HG03457 (cell line): ENCODE results near the gene SIK2.
"Not testable (repeated sequence)": the region's sequence is repeated elsewhere in the genome, so short reads cannot be mapped to it uniquely, and the experiment has no call there.

Experiments
- ATAC-seq: cut with Tn5 transposase; IDR thresholded peaks from one replicate; pipeline ENCODE4 v1.9.1; 2021; ENCODE audit warnings: moderate number of reproducible peaks; ENCODE audit not compliant: unreplicated experiment

SIK2 gene

GRCh38 chr11:111694851-111695250, 92.6 kb downstream of the SIK2 start:
- no peak for ATAC-seq

- no peak for ATAC-seq
Observed at GRCh38 chr11:111696556-111696955, 94.3 kb downstream of the SIK2 start.

GRCh38 chr11:111697933-111698371, 95.7 kb downstream of the SIK2 start:
- ATAC-seq: no peak

GRCh38 chr11:111698852-111699559, 96.8 kb downstream of the SIK2 start:
- no peak for ATAC-seq

- no peak for ATAC-seq
Observed at GRCh38 chr11:111699579-111700156, 97.4 kb downstream of the SIK2 start.

- ATAC-seq: no peak
Observed at GRCh38 chr11:111700162-111700561, 97.9 kb downstream of the SIK2 start.

- ATAC-seq: no peak
Observed at GRCh38 chr11:111702623-111703022, 100.4 kb downstream of the SIK2 start.

GRCh38 chr11:111703576-111703975, 101.3 kb downstream of the SIK2 start:
- no peak for ATAC-seq

- no peak for ATAC-seq
Observed at GRCh38 chr11:111707039-111707690, 104.9 kb downstream of the SIK2 start.

- ATAC-seq: no peak
Observed at GRCh38 chr11:111707691-111708067, 105.4 kb downstream of the SIK2 start.

- no peak for ATAC-seq
Observed at GRCh38 chr11:111714522-111714921, 112.3 kb downstream of the SIK2 start.

GRCh38 chr11:111715142-111715816, 113.0 kb downstream of the SIK2 start:
- no peak for ATAC-seq

GRCh38 chr11:111717660-111718059, 115.4 kb downstream of the SIK2 start:
- ATAC-seq: not testable (repeated sequence)

- no peak for ATAC-seq
Observed at GRCh38 chr11:111718436-111718835, 116.2 kb downstream of the SIK2 start.

GRCh38 chr11:111718859-111719258, 116.6 kb downstream of the SIK2 start:
- no peak for ATAC-seq

- no peak for ATAC-seq
Observed at GRCh38 chr11:111719379-111719778, 117.1 kb downstream of the SIK2 start.

- no peak for ATAC-seq
Observed at GRCh38 chr11:111720801-111721494, 118.7 kb downstream of the SIK2 start.

- no peak for ATAC-seq
Observed at GRCh38 chr11:111722501-111722900, 120.3 kb downstream of the SIK2 start.

- ATAC-seq: no peak
Observed at GRCh38 chr11:111723595-111723994, 121.3 kb downstream of the SIK2 start.

- ATAC-seq: no peak
Observed at GRCh38 chr11:111724615-111725129, 122.4 kb downstream of the SIK2 start.

GRCh38 chr11:111725621-111726020, 123.4 kb downstream of the SIK2 start:
- ATAC-seq: no peak
